ENCODE results near the gene SEMA3B. TPM values are rescaled to one million over a fixed set of nuclear protein-coding genes. Genes with fewer than 3 reads are reported as not detected.

SEMA3B gene
- total RNA-seq, 4 donors from 2014 or later = 0.70 to 8.2 (median 2.4) TPM

GRCh38 chr3:50267280-50267913, 1.6 kb upstream of the SEMA3B start:
- peak overlapping the region; percentile 19 to 59 (median 38) for H3K4me3 ChIP-seq
- no peak for DNase-seq
- peaks cover 11 to 86% (median 56%) of the 10 kb centered on the region in 3 donors for H3K4me1 ChIP-seq
- H3K36me3 ChIP-seq = no peaks in the 10 kb centered on the region
- no peaks in the 10 kb centered on the region for H3K9me3 ChIP-seq
- peak overlapping the region; percentile 67 to 90 (median 88) for H3K27ac ChIP-seq
- no peak for TF ChIP-seq CTCF (IDR thresholded peaks at IDR 0.05)
- peak in 2 of 4 donors; percentile 51 to 58 for TF ChIP-seq POLR2A (IDR thresholded peaks at IDR 0.05)
- intact Hi-C loops (cut with DNase I) = no loop called here
- 24 to 28% methylated on average over 3 to 7 of the region's 22 CpGs for WGBS, 2 donors
- no peaks in the 10 kb centered on the region for H3K27me3 ChIP-seq

DNA sequence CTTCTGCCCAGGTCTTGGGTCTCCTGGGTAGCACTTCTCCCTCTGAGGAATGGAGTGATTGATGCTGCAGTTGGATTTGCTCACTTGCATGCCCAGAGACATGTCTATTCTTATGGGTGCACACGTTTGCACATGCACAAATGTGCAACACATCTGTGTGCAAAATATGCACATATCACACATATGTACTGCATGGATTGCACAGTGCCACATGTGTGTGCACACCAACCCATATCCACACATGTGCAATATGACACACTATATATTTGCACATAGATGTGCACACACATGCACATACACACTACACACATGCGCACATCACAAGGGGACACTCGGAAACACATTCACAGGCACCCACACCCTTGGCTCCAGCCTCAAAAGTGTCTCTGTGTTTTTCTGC, 671 bp upstream of the SEMA3B start:
- no peak for DNase-seq
- peaks cover 0 to 1% (median 0%) of the 10 kb centered on the region in 4 donors for H3K27me3 ChIP-seq
- H3K27ac ChIP-seq = peak overlapping the region; percentile 67 to 90 (median 88)
- peaks cover 18 to 95% (median 64%) of the 10 kb centered on the region in 3 donors for H3K4me1 ChIP-seq
- no peaks in the 10 kb centered on the region for H3K36me3 ChIP-seq
- H3K4me3 ChIP-seq = peak overlapping the region in 3 of 4 donors; percentile 38 to 59 (median 39)
- no peak for TF ChIP-seq CTCF (IDR thresholded peaks at IDR 0.05)
- TF ChIP-seq POLR2A (IDR thresholded peaks at IDR 0.05) = no peak
- intact Hi-C loops (cut with DNase I) = no loop called here
- no peaks in the 10 kb centered on the region for H3K9me3 ChIP-seq
- 3 to 44% methylated on average over 2 to 3 of the region's 3 CpGs for WGBS, 2 donors

DNA sequence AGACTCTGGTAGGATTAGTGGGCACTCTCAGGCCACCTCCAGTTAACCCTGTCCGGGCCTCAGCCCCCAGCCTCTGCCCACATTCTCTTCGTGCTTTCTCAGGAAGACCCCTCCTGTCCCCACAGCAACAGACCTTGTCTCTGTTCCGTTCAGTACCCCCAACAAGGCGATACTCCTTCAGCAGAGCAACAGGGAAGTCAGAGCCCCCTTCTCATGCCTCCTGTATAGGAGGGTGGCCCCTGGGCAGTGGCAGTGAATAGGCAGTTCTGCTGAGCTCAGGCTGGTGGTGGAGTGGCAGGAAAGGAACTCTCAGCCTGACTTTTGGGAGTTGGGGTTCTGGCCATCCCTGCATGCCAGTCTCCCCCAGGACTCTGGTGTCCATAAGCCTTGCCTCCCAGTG, 513 bp downstream of the SEMA3B start:
- Histone ChIP-seq H3K4me3 (peak overlapping the region in 3 of 4 donors; percentile 16 to 59 (median 31)), H3K9me3 (no peaks in the 10 kb centered on the region), H3K4me1 (peaks cover 22 to 95% (median 69%) of the 10 kb centered on the region in 3 donors), H3K27ac (peak overlapping the region; percentile 50 to 90 (median 84)), H3K36me3 (no peaks in the 10 kb centered on the region), H3K27me3 (peaks cover 0 to 13% (median 2%) of the 10 kb centered on the region in 4 donors)
- 43 to 45% methylated on average over 3 to 4 of the region's 4 CpGs for WGBS, 2 donors
- TF ChIP-seq POLR2A (IDR thresholded peaks at IDR 0.05) (no peak), CTCF (IDR thresholded peaks at IDR 0.05) (no peak)
- intact Hi-C loops (cut with DNase I) = no loop called here
- no peak for DNase-seq

- intact Hi-C loops (cut with DNase I) = loop anchor here (5.0 to 10.0 kb wide), 2 partner anchors 55 to 78 kb away; partner anchors contain the start of genes GNAT1, HYAL2 and TUSC2
- peaks cover 0 to 18% (median 2%) of the 10 kb centered on the region in 4 donors for H3K27me3 ChIP-seq
- H3K4me3 ChIP-seq = peak overlapping the region in 3 of 4 donors; percentile 16 to 59 (median 31)
- no peaks in the 10 kb centered on the region for H3K36me3 ChIP-seq
- WGBS, 2 donors = 80 to 92% methylated on average over 1 to 5 of the region's 8 CpGs
- TF ChIP-seq POLR2A (IDR thresholded peaks at IDR 0.05) (no peak), CTCF (IDR thresholded peaks at IDR 0.05) (no peak)
- DNase-seq = no peak
- H3K27ac ChIP-seq = peak overlapping the region; percentile 50 to 90 (median 84)
- H3K9me3 ChIP-seq = no peaks in the 10 kb centered on the region
- H3K4me1 ChIP-seq = peaks cover 22 to 95% (median 67%) of the 10 kb centered on the region in 3 donors
These were observed 1.0 kb downstream of the SEMA3B start for GRCh38 chr3:50269977-50270413.
